Measurements from ENCODE around the gene NEK7.

DNA sequence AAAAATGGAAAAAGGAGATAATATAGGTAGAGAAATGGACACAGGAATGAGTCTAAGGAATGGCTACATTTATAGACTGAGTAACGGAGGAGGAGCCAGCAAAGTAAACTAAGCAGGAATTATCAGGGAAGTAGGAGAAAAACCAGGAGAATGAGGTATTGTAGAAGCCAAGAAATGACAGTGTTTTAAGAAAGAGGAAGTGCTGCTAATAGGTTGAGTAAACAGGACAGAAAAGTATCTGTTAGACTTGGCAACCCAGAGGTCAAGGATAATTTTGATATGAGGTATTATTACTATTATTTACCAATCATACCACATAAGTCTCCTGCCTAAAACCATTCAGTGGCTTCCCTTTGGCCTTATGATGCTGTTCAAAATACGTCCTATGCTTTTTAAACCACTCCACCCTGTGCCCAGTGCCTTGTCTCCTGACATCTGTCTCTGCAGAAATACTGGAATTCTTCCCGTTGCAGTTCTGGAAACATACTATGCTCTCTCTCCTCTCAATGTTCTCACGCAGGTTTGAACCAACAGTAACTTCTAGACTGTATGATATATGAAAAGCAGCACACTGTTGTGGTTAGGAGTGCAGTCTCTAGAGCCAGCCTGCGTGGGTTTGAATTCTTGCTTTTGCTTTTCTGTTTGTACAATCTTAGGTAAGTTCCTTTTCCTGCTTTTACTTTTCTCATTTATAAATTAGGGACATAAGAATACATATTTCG is 24.6 kb upstream of the NEK7 start:
- TF ChIP-seq, protein P1, sequence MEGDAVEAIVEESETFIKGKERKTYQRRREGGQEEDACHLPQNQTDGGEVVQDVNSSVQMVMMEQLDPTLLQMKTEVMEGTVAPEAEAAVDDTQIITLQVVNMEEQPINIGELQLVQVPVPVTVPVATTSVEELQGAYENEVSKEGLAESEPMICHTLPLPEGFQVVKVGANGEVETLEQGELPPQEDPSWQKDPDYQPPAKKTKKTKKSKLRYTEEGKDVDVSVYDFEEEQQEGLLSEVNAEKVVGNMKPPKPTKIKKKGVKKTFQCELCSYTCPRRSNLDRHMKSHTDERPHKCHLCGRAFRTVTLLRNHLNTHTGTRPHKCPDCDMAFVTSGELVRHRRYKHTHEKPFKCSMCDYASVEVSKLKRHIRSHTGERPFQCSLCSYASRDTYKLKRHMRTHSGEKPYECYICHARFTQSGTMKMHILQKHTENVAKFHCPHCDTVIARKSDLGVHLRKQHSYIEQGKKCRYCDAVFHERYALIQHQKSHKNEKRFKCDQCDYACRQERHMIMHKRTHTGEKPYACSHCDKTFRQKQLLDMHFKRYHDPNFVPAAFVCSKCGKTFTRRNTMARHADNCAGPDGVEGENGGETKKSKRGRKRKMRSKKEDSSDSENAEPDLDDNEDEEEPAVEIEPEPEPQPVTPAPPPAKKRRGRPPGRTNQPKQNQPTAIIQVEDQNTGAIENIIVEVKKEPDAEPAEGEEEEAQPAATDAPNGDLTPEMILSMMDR (IDR thresholded peaks at IDR 0.05; ENCODE audit: insufficient read depth, low read length, poor library complexity, severe bottlenecking), result no peak
- no peak for TF ChIP-seq EZH2phosphoT487 (conservative IDR thresholded peaks at IDR 0.05; ENCODE audit: low read length)
